ENCODE data around the gene PLA2G2F. TPM values are rescaled to one million over a fixed set of nuclear protein-coding genes. Genes with fewer than 3 reads are reported as not detected.
"Not testable (repeated sequence)": the region's sequence is repeated elsewhere in the genome, so short reads cannot be mapped to it uniquely, and the experiment has no call there.

Gene PLA2G2F
- total RNA-seq, 2 donors from 2014 or later, result not detected

GRCh38 chr1:20125100-20125499, 14.0 kb upstream of the PLA2G2F start:
- no peak for DNase-seq
- Histone ChIP-seq H3K4me1 (ENCODE audit: control insufficient read depth, insufficient read depth, low read length) (no peaks in the 10 kb centered on the region), H3K9ac (ENCODE audit: extremely low read depth, low read length, poor library complexity, severe bottlenecking) (no peak overlapping the region), H3K4me3 (ENCODE audit: low read length) (no peak overlapping the region), H3K27ac (ENCODE audit: low read depth, low read length) (no peak overlapping the region), H3K36me3 (ENCODE audit: control insufficient read depth, insufficient read depth, low read length) (no peaks in the 10 kb centered on the region), H3K27me3 (ENCODE audit: control insufficient read depth, insufficient read depth, low read length, poor library complexity, severe bottlenecking) (no peaks in the 10 kb centered on the region), H3K9me3 (ENCODE audit: control insufficient read depth, low read length) (peaks cover 7% of the 10 kb centered on the region)
- Mint-ChIP-seq H3K4me3 (no peak overlapping the region), H3K36me3 (ENCODE audit: low read depth) (no peaks in the 10 kb centered on the region), H3K27ac (no peak overlapping the region), H3K4me1 (no peaks in the 10 kb centered on the region), H3K9me3 (peaks cover 6% of the 10 kb centered on the region), H3K27me3 (ENCODE audit: insufficient read depth) (peaks cover 5% of the 10 kb centered on the region)
- TF ChIP-seq CTCF (conservative IDR thresholded peaks at IDR 0.05), result no peak
- 84 to 92% methylated on average over 9 to 10 of the region's 10 CpGs for WGBS, 2 experiments (ENCODE audit: insufficient coverage in 1 of 2, insufficient read length in 1 of 2)

- 74 to 84% methylated on average over 3 to 9 of the region's 9 CpGs for WGBS, 2 experiments (ENCODE audit: insufficient coverage in 1 of 2, insufficient read length in 1 of 2)
- H3K36me3 ChIP-seq (ENCODE audit: control insufficient read depth, insufficient read depth, low read length), result no peaks in the 10 kb centered on the region
- no peak overlapping the region for H3K9ac ChIP-seq (ENCODE audit: extremely low read depth, low read length, poor library complexity, severe bottlenecking)
- no peak overlapping the region for H3K27ac ChIP-seq (ENCODE audit: low read depth, low read length)
- Mint-ChIP-seq H3K4me3 (no peak overlapping the region), H3K9me3 (peaks cover 10% of the 10 kb centered on the region), H3K36me3 (ENCODE audit: low read depth) (no peaks in the 10 kb centered on the region), H3K27ac (no peak overlapping the region), H3K27me3 (ENCODE audit: insufficient read depth) (peaks cover under 1% of the 10 kb centered on the region), H3K4me1 (no peaks in the 10 kb centered on the region)
- TF ChIP-seq CTCF (conservative IDR thresholded peaks at IDR 0.05), result no peak
- no peaks in the 10 kb centered on the region for H3K4me1 ChIP-seq (ENCODE audit: control insufficient read depth, insufficient read depth, low read length)
- peaks cover 10% of the 10 kb centered on the region for H3K9me3 ChIP-seq (ENCODE audit: control insufficient read depth, low read length)
- no peak for DNase-seq
- no peaks in the 10 kb centered on the region for H3K27me3 ChIP-seq (ENCODE audit: control insufficient read depth, insufficient read depth, low read length, poor library complexity, severe bottlenecking)
- no peak overlapping the region for H3K4me3 ChIP-seq (ENCODE audit: low read length)
Measured at GRCh38 chr1:20126041-20126805, 12.9 kb upstream of the PLA2G2F start.

GRCh38 chr1:20126806-20127440, 12.2 kb upstream of the PLA2G2F start:
- Histone ChIP-seq H3K27me3 (ENCODE audit: control insufficient read depth, insufficient read depth, low read length, poor library complexity, severe bottlenecking) (no peaks in the 10 kb centered on the region), H3K4me1 (ENCODE audit: control insufficient read depth, insufficient read depth, low read length) (no peaks in the 10 kb centered on the region), H3K4me3 (ENCODE audit: low read length) (no peak overlapping the region), H3K36me3 (ENCODE audit: control insufficient read depth, insufficient read depth, low read length) (no peaks in the 10 kb centered on the region), H3K27ac (ENCODE audit: low read depth, low read length) (no peak overlapping the region), H3K9ac (ENCODE audit: extremely low read depth, low read length, poor library complexity, severe bottlenecking) (no peak overlapping the region), H3K9me3 (ENCODE audit: control insufficient read depth, low read length) (peaks cover 10% of the 10 kb centered on the region)
- no peaks in the 10 kb centered on the region for H3K4me1 Mint-ChIP-seq
- TF ChIP-seq CTCF (conservative IDR thresholded peaks at IDR 0.05), result no peak
- 90 to 94% methylated on average over 6 to 10 of the region's 10 CpGs for WGBS, 2 experiments (ENCODE audit: insufficient coverage in 1 of 2, insufficient read length in 1 of 2)
- no peaks in the 10 kb centered on the region for H3K27me3 Mint-ChIP-seq (ENCODE audit: insufficient read depth)
- H3K36me3 Mint-ChIP-seq (ENCODE audit: low read depth), result no peaks in the 10 kb centered on the region
- H3K27ac Mint-ChIP-seq, result no peak overlapping the region
- DNase-seq, result no peak
- H3K9me3 Mint-ChIP-seq, result peaks cover 13% of the 10 kb centered on the region
- no peak overlapping the region for H3K4me3 Mint-ChIP-seq

GRCh38 chr1:20130518-20130917, 8.6 kb upstream of the PLA2G2F start:
- H3K4me1 Mint-ChIP-seq; DNase-seq; H3K27ac ChIP-seq (ENCODE audit: low read depth, low read length); H3K27ac Mint-ChIP-seq; H3K4me3 ChIP-seq (ENCODE audit: low read length); H3K27me3 Mint-ChIP-seq (ENCODE audit: insufficient read depth); H3K4me1 ChIP-seq (ENCODE audit: control insufficient read depth, insufficient read depth, low read length); H3K27me3 ChIP-seq (ENCODE audit: control insufficient read depth, insufficient read depth, low read length, poor library complexity, severe bottlenecking); H3K4me3 Mint-ChIP-seq; H3K9ac ChIP-seq (ENCODE audit: extremely low read depth, low read length, poor library complexity, severe bottlenecking); H3K36me3 ChIP-seq (ENCODE audit: control insufficient read depth, insufficient read depth, low read length); H3K36me3 Mint-ChIP-seq (ENCODE audit: low read depth): not testable (repeated sequence)
- peaks cover 10% of the 10 kb centered on the region for H3K9me3 ChIP-seq (ENCODE audit: control insufficient read depth, low read length)
- WGBS, 2 experiments (ENCODE audit: insufficient coverage in 1 of 2, insufficient read length in 1 of 2), result 93% methylated on average over 3 of the region's 3 CpGs; no CpG with 5 or more reads in 1 of the 2 experiments
- H3K9me3 Mint-ChIP-seq, result peaks cover 14% of the 10 kb centered on the region

All from endodermal cell (in vitro differentiated cells).